ENCODE measurements around the gene SIK3.

Gene SIK3

DNA sequence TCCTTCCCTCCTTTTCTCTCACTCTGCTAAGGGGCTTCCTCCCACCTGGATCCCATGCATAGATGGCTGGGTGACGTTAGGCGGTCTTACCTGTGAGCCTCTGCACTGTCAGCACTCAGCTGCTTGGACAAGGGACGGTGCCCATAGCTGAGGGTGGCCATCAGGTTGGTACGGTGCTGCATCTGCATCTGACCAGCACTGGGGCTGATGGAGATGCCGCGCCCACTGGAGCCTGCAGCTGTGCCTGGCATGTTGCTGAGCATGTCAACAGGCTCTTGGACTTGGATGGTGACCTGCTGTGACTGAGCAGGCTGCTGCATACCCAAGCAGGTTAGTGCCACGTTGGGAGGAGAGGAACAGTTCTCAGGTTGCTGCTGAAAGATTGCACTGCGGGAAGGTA lies 239.1 kb downstream of the SIK3 start:
- no peak for DNase-seq

DNA sequence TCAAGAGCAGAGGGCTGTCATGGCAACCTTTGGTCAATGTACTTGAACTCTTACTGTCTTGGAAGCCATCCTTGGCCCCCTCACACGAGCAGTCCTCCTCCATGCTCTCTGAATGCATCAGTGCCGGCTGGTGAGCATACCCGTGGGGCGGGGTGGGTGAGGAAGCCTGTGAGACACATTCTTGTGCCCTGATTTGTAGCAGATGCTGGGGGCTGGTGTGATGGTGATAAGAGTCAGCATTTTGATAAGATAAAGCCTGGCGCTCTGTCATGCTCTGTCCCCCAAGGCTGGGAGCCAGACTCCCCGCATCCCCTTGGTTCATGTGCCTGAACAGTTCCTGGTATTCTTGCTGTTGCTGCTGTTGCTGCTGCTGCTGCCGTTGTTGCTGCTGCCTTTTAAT lies 240.3 kb downstream of the SIK3 start:
- no peak for DNase-seq

DNA sequence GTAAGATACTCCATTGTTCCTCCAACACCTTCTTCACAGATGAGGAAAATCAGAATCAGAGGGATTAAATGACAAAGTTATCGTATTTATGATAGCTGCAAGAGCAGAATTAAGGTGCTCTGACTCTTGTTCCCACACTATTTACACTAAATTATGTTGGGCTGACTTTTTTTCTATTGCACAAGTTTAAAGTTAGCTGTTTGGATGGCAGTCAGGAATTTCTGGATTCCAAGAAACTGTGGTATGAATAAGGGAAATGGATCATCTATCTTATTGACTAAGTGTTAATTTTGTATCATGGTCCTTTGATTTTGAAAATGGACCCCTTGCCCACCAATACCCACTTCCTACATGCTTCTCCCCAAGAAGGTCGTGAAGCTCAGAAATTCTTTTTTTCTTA lies 240.9 kb downstream of the SIK3 start:
- no peak for DNase-seq

DNA sequence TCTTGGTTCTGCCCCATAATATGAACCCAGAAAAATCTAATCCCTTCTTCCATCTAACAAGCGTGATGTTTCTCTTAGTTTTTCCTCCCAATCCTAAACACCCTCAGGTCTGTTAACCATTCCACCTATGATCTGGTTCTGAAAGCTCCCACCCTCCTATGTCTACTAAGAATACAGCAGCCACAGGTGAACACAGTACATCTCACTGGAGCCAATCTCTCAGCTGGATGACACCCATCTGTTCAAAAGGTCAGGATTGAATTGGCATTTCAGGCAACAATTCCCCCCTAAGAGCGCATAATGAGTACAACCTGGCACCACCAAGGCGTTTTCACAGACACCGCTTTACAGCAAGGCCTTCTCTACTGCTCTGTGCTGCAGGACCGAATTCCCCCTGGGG lies 241.8 kb downstream of the SIK3 start:
- no peak for DNase-seq

DNA sequence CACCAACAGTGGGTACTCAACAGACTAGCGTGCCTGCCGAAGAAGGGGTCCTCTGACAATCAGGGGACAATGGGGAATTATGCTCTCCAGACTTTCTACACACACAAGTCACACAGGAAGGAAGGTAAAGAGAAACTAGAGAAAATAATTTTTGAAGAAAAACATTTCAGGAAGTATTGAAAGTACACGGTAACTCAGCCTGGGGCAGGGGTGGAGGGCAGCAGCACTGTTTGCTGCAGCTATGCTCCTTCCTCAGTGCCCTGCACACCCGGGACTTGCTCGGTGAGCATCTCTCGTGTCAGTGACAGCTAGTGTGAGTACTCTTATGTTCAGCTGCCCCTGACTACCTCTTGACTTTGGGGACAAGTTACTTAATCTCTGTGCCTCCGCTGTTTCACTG lies 242.8 kb downstream of the SIK3 start:
- no peak for DNase-seq

DNA sequence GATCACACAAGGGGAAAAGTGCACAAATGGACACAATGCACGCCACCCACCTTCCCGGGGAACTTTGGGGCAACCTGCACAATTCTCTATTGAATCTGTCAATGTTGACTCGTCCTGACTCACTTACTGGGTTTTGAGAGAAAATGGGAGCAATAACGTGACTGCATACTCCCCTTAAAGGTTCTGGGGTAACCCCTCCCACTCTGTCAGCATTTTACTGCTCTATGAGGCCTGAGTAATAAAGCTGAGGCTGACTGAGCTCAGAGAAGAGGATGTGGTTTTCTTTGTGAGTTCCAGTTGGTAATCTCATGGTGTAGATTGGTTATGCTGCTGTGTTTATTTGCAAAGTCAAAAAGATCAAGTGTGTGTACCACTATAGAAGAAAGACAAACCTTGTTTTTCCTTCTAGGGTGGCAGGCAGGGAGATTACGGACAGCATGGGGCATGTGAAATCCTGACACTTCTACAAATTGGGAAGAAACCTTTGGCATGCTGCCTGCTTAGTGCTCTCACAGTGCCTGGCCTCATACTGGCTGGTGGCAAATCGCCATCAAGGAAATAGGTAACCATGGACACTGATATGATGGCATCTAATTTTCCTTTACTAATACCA lies 244.7 kb downstream of the SIK3 start:
- DNase-seq: no peak

DNA sequence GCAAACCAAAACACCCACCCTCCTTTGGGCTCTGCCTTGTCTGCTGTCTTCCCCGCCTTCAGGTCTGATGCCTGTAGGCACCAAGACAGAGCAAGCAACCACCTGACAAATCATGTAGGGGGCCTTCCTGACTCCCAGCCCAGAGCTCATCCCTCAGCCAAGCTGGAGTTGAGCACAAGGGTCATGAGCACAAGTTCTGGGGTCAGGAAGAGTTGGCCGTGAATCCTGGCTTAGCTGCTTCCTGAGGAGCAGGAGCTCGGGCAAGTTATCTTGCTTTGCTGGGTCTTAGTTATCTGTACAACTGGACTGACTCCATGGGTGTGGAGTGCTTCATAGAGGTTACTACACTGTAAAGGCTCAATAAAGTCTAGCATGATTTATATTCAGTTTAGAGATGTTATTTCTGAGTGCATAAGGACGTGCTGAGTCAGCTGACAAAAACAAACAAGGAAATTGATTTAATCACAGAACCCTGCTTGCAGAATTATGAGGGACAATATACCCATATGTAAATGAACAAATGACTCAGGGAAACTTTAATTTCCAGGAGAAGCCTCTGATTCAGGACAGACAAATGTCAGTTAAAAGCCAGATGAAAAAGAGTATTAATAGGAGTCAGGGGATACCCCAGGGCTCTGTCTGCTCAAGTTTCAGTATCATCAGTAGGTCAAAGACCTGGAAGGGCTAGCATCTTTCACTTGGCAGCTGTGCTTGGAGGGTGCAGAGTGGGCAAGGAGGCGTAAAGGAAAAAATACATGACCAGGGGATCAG lies 245.8 kb downstream of the SIK3 start:
- no peak for DNase-seq

DNA sequence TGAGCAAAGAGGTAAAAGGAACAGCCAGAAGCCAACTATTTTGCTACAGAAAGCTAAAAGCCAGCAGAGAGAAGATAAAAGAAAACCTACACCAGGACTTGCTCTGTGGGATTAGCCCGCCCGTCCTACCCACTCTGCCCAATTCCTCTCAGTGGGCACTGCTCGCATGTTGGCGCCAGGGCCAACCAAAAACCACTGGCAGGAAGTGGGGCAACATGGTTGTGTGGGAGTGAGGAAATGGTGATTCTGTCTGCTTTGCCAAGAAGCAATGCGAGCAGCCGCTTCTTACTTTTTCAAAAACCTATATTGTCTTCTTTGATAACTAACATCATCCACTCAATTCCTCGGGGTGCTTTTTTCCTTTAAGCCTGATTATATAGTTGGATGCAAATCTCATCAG lies 246.6 kb downstream of the SIK3 start:
- DNase-seq: no peak

DNA sequence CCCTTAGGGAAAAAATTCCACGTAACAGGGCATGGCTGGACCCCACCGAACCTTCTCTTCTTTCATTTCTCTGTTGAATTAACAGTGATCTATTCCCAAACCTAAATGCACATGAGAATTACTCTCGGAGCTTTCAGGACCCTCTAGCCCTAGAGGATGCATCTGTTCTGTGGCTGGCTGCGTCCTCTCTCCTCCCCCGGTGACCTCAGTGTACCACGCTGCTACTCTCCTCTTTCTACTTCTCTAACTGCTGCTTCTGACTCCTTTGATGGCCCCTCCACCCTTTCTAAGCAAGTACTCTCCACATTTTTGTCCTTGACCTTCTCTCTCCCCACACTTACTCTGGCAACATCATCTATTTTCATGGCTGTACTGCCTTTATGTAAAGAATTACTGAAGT lies 248.7 kb downstream of the SIK3 start:
- DNase-seq: no peak

DNA sequence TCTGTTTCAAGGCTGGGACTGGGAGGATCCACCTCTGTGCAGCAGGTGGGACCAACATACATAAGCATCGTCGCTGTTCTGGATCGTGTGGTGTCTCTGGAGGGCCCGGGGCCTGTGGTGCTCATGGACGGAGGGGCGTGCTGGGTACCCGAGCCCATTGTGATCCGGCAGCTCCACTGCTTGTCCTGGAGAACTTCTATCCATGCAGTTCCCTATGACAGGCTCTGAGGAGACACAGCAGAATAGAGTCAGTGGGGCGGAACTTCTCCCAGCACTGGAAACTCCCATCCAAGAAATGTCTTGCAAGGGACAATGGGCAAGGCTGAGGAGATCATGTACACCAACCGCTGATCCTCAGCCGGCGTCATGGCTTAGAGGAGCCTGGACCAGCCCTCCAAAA lies 249.2 kb downstream of the SIK3 start:
- no peak for DNase-seq

DNA sequence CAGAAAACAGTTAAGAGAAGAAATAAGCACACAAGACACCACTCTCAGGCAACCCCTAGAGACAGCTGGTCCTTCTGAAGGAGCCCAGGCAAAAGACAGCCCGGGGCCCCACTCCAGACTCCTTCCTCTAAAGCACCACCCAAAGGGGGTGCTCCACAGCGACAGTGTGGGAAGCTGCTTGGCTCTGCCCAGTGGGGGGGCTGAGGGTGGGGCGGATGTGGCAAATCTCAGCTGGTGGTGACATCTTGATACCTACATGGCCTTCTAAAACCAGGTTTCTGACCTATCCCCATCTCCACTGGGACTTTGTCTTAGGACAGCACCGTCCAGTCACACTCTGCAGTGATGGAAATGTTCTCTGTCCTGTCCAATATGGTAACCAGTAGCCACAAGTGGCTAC lies 250.6 kb downstream of the SIK3 start:
- DNase-seq: no peak

DNA sequence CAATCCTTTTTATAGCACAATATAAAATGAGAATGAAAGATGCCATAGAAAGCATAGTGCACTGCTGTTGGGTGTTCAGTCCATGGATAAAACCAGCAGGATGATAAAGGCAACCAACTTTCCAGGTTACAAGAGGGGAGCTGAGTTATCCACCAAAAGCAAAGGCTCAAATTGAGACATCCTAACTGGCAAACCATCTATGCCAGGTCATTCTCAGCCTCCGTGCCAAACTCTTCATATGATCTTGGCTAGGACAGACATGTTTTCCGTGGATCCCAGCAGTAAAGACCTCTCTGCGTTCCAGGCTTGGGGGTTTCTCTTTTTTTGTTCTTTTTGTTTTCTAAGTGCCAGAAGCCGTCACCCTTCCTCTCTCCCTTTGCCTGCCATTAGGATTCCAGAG lies 253.5 kb downstream of the SIK3 start:
- no peak for DNase-seq

DNA sequence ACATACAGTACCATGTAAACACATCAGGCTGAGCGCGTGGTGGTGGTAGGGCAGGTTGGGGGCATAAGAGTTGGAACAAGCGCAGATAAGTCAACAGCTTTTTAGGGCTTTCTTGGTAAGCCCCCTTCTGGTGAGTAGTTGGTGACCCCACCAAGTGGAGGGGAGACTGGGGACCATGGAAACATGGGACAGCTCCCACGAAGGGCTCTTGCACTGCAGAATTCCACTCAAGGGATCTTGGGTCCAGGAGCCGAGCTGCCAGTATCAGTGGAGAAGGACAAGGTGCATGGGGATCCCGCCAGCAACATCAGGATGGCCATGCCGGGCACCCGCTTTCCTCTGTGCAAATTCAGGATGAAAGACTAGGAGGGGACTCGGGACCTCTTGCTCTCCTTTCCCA lies 254.6 kb downstream of the SIK3 start:
- DNase-seq: no peak

DNA sequence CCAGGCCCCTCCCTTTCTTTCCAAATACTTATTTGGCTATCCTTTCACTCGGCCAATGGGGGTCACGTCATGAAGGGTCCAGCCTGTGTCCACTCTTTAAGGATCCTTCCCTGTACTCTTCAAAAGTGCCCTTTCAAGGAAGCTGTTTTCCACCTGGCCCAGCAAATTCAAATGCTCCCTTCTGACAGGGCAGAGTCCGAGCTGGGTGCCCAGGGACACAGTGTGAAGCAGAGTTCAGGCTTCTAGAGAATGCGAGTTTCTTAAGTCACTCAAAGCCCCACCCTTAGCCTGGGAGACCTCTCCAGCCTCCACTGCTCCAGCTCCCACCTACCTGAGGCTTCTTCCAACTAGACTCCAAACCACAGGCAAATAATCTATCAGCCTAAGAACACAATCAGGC lies 255.3 kb downstream of the SIK3 start:
- no peak for DNase-seq

DNA sequence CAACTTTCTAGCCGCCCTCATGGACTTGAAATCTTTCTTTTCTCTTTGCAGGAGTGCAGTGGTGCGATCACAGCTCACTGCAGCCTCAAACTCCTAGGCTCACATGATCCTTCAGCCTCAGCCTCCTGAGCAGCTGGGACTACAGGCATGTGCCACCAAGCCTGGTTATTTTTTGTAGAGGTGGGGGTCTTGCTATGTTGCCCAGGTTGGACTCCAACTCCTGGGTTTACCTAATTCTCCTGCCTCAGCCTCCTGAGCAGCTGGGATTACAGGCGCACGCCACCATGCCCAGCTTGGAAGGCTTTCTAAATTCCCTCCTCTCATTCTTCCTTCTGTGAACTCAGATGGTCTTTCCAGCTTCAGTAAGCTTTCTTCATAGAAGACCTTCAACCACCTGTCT lies 256.1 kb downstream of the SIK3 start:
- no peak for DNase-seq

DNA sequence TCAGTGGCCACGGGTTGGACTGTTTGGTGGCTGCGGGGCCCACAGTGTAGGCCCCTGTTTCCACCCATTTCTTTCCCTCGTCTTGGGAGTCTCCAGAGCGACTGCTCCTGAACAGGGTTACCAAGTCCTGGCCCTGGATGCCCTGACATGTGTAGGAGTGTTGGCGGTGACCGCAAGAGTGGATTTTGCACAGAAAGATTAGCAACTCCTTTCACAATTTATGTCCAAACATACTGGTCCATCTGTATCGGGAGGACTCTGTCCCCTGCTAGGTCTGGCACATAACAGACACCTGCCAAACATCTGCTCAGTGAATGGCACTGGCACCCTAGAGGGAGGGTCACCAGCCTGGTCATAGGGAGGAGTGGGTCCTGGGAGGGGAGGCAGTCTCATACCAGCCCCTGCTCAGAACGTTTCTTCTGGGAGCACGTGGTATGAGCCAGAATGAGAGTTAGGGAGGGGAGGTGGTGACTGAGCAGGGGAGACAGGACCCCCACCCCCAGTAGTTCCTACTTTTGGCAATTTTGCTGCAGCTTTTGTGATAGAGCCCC lies 257.4 kb downstream of the SIK3 start:
- DNase-seq: no peak

DNA sequence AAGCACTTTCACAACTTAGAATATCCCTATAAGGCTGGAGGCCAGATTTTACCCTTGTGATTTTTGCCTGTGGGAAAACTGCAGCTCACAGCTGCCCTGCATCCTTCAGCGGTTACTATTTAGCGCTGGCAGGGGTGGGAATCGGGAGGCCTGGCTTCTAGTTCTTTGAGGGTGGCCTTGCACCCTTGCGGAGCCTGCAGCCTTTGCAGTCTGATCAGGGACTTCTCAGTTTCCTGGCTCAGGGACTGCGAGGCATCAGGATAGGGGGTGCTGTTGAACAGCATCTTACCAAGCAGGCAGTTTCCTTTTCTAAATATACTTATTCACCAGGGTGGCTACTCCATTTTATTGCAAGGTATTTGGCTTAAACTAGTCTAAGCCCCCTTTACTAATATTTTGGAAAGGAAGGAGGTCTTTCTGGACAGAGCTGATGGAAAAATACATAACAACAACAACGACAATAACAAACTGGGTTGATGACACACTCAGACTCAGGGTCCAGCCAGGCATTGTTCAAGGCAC lies 257.9 kb downstream of the SIK3 start:
- DNase-seq: no peak

DNA sequence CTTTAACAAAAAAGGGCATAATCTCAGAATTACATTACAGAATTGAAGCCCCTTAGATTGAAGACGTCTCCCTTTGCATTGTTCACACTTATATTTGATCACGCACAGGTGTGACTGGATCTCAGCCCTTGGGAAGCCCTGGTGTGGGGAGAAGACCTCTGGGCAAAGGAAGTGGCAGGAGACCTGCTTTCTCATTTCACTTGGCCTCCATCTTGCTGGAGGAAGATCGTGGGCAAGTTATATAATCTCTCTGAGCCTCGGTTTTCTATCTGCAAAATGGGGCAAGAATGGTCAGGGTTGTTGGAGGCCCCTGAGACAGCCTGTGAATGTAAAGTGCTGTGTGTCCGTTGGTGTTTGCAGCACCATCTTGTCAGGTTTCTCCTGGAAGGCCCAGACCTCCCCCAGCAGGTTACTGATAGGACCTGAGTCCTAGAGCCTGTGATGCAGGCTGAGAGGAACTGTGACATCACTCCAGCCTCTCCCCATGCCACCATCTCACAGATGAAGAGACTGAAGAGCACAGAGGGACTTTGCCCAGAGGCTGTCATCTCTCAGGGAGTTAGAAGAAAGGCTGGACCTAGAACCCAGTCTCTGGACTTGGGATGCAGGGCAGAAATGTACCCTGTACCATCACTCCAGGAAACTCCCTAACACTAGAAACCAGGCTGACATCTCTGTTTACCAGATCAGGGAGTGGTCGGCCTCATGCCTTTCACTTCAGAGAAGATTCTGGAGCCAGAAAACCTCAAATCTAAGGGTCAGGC lies 259.7 kb downstream of the SIK3 start:
- DNase-seq: no peak

DNA sequence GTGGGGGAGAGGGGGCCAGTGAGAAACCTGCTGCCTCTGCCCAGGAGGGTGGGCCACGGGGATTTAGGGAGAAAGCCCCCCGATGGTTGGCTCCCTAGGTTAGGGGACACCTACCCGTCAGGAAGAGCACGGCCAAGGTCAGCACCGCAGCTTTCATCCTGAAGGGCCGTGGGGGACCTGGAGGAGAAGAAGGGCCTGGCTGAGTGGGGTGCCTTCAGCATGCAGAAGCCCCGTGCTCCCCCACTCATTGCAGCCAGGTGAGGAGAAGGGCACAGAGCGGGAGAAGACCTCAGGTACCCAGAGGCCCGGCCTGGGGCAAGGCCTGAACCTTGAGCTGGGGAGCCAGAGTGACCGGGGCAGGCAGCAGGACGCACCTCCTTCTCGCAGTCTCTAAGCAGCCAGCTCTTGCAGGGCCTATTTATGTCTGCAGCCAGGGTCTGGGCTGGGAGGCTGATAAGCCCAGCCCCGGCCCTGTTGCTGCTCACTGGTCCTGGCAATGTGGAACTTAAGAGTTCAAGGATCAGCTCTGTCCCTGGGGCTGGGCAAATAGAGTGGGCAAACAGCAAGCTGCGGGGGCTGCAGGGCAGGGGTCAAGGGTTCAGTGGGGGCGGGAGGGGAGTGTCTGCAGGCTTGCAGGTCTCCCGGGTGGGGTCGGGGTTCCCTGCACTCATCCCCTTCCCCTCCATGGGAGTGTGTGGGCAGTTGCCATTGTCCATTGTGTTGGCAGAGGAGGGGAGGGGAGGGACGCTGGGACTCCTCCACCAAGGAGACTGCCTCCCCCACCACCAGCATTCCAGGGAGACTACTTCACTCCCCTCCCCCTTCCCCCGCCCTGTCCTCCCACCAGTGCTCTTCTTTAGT lies 260.8 kb downstream of the SIK3 start, which contains the start of gene APOA1:
APOA1 (minus strand) TSS at position 392 of the 861 bp plus-strand sequence; CDS start at position 157, 235 bp downstream.
- no peak for DNase-seq

DNA sequence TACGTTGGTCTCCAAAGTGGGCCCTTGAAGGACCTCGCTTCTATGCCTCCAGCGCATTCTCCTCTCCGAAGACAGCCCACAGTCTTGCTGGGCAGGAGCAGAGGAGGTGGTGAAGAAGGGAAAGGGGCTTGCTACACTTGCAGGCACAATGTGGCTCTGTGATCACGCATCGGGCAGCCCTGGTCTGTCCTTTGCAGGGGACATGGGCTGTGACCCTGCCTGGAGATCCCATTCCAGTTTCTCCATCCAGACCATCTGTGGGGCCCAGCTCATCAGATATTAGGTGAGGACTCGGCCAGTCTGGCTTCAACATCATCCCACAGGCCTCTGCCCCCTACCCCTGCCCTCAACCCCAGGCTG lies 261.6 kb downstream of the SIK3 start:
- DNase-seq: no peak

DNA sequence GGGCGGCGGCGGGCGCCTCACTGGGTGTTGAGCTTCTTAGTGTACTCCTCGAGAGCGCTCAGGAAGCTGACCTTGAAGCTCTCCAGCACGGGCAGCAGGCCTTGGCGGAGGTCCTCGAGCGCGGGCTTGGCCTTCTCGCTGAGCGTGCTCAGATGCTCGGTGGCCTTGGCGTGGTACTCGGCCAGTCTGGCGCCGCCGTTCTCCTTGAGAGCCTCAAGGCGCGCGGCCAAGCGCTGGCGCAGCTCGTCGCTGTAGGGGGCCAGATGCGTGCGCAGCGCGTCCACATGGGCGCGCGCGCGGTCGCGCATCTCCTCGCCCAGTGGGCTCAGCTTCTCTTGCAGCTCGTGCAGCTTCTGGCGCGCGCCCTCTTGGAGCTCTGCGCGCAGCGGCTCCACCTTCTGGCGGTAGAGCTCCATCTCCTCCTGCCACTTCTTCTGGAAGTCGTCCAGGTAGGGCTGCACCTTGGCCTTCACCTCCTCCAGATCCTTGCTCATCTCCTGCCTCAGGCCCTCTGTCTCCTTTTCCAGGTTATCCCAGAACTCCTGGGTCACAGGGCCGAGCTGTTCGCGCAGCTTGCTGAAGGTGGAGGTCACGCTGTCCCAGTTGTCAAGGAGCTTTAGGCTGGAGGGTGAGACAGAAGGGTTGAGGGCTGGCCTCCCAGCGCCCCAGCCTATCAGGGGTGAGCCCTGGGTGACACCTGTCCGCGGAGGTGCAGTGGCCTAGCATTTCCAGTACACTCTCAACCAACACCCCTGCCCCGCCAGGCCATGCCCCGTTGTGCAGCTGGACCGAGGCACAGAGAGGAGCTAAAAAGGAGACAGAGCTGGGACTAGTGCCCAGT lies 262.2 kb downstream of the SIK3 start:
- peak; percentile 35 to 54 for DNase-seq

Measured in cerebellar nuclear complex (tissue), 1 donor.